ENCODE measurements around the gene SHOC2. TPM values are rescaled to one million over a fixed set of nuclear protein-coding genes. Genes with fewer than 3 reads are reported as not detected.
A peak's percentile ranks its signal among the peaks of the same experiment; 100 is the strongest.

SHOC2 gene
- total and polyA plus RNA-seq, 4 donors, result 41.3 to 123 (median 48.8) TPM

DNA sequence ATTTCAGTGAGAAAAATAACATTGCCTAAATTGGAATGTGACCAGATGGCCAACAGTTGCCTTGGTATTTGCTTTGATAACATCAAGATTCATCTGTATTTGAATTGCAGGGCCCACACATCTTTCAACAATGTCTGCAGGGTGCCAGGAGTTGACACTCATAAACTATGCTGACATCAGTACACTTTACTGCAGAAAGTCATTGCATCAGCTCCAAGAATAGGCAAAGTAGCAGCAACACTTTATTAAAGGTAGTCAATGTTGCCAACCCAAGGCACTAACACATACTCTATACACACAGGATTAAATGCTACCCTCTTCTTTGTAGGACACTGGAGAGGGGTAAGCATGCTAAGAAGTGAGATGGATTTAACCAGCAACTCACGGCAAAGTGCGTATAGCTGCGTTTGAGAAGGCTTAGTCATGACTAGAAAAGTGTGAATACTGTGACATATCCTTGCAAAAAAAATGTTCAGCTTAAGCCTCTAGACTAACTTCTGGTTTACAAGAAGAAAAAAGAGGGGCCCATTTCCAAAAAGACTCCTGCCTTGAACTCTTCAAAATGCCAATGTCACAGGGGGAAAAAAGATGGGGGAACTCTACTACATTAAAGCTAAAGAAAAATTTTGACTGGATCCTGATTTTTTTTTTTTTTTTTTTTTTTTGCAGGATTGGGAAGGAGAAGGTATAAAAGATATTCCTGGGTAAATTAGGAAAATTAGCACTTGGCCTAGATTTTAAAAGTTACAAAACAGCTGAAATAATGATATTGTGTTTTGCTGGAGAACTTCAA lies 2.7 kb upstream of the SHOC2 start:
- Histone ChIP-seq H3K9me3 (ENCODE audit: control insufficient read depth, insufficient read depth, low read length) (no peaks in the 10 kb centered on the region), H3K4me1 (ENCODE audit: control insufficient read depth, insufficient read depth, low read length) (no peaks in the 10 kb centered on the region), H3K27ac (ENCODE audit: low read depth, low read length) (no peak overlapping the region), H3K4me3 (ENCODE audit: low read depth, low read length) (no peak overlapping the region), H3K36me3 (ENCODE audit: control insufficient read depth, insufficient read depth, low read length) (no peaks in the 10 kb centered on the region), H3K27me3 (ENCODE audit: control insufficient read depth, insufficient read depth, low read length) (no peaks in the 10 kb centered on the region)
- no peak for DNase-seq (ENCODE audit: low read depth in 4 of 6, low spot score in 6 of 6)
- no CpG with 5 or more reads among the region's 3 CpGs for WGBS (ENCODE audit: insufficient coverage)

DNA sequence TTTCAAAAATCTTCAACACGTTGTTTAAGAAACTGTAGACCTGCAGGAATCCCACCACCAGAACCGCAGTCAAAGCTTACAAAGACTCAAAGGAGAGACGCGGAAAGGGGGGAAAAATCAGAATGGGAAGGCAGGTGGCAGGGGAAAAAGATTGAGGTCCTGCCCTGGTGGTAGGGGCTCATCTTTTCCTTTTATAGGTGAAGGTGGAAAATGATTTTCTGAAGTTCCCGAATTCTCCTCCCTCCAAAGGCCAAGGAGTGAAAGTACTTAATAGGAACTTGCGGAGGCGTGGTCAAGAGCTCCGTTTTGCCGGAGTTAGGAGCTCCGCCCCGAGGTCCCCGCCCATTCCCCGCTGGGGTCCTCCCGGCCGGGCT lies 1.1 kb upstream of the SHOC2 start:
- DNase-seq (ENCODE audit: low read depth in 4 of 6, low spot score in 6 of 6), result peak in 3 of 6 donors; percentile 62 to 89 (median 67)
- peak overlapping the region; percentile 72 for H3K4me3 ChIP-seq (ENCODE audit: low read depth, low read length)
- no peaks in the 10 kb centered on the region for H3K9me3 ChIP-seq (ENCODE audit: control insufficient read depth, insufficient read depth, low read length)
- no peaks in the 10 kb centered on the region for H3K36me3 ChIP-seq (ENCODE audit: control insufficient read depth, insufficient read depth, low read length)
- WGBS (ENCODE audit: insufficient coverage), result 0% methylated on average over 12 of the region's 15 CpGs
- H3K27me3 ChIP-seq (ENCODE audit: control insufficient read depth, insufficient read depth, low read length), result no peaks in the 10 kb centered on the region
- H3K4me1 ChIP-seq (ENCODE audit: control insufficient read depth, insufficient read depth, low read length), result no peaks in the 10 kb centered on the region
- H3K27ac ChIP-seq (ENCODE audit: low read depth, low read length), result peak overlapping the region; percentile 100

- no peaks in the 10 kb centered on the region for H3K27me3 ChIP-seq (ENCODE audit: control insufficient read depth, insufficient read depth, low read length)
- peak within 1 kb of the TSS; percentile 100 for H3K27ac ChIP-seq (ENCODE audit: low read depth, low read length)
- no peaks in the 10 kb centered on the region for H3K9me3 ChIP-seq (ENCODE audit: control insufficient read depth, insufficient read depth, low read length)
- no peaks in the 10 kb centered on the region for H3K36me3 ChIP-seq (ENCODE audit: control insufficient read depth, insufficient read depth, low read length)
- H3K4me1 ChIP-seq (ENCODE audit: control insufficient read depth, insufficient read depth, low read length), result no peaks in the 10 kb centered on the region
- peak within 1 kb of the TSS; percentile 81 for H3K4me3 ChIP-seq (ENCODE audit: low read depth, low read length)
- peak; percentile 97 to 100 (median 99) for DNase-seq (ENCODE audit: low read depth in 4 of 6, low spot score in 6 of 6)
- under 1% methylated on average over 39 of the region's 40 CpGs for WGBS (ENCODE audit: insufficient coverage)
Measured at GRCh38 chr10:110918643-110919348, 608 bp upstream of the SHOC2 start, which contains the start of gene BBIP1. TSS of gene BBIP1 (minus strand) at chr10:110919180. CDS start at chr10:110918157, 1,023 bp downstream.

DNA sequence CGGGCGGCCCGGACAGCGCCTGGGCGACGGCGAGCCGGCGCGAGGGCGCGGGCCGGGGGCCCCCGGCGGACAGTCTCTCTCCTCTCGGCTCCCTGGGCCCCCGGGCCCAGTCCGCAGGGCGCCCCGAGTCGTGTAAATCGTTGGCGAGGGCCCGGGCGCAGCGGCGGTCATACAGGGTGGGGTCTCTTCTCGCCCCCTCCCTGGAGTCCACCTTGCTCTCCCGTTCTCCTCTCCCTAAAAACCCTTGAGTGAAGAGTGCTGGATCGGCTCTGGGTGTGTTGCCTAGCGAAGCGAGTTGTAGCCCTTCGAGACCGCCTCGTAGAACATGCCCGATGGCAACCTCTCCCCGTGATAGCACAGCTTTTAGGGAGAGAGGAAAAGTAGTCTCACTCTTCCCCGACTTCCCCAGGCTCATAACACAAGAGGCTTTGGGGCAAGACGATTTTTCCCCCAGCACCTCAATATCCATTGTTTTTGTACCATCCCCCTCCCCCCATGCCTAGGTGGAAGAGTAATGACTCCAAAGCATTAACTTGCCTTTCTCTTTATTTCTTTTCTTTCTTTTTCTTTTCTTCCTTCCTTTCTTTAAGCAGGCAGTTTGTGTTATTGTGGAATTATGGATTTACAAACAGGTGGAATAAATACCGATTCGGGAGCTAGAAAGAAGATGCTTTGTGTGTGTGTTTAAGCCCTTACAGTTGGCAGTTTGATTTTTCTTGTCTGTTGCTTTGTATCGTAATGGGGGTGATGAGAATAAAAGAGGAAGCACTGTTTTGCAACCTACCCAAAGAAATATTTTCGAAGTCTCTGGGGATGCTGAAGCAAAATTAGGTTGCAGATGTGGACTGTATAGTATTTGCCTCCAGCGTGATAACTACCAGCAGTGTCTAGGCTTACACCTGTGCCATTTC lies 822 bp downstream of the SHOC2 start:
- peak overlapping the region; percentile 81 for H3K4me3 ChIP-seq (ENCODE audit: low read depth, low read length)
- no peaks in the 10 kb centered on the region for H3K4me1 ChIP-seq (ENCODE audit: control insufficient read depth, insufficient read depth, low read length)
- no peaks in the 10 kb centered on the region for H3K27me3 ChIP-seq (ENCODE audit: control insufficient read depth, insufficient read depth, low read length)
- WGBS (ENCODE audit: insufficient coverage), result under 1% methylated on average over 35 of the region's 44 CpGs
- no peaks in the 10 kb centered on the region for H3K9me3 ChIP-seq (ENCODE audit: control insufficient read depth, insufficient read depth, low read length)
- H3K36me3 ChIP-seq (ENCODE audit: control insufficient read depth, insufficient read depth, low read length), result no peaks in the 10 kb centered on the region
- peak overlapping the region; percentile 94 for H3K27ac ChIP-seq (ENCODE audit: low read depth, low read length)
- peak in 5 of 6 donors; percentile 46 to 76 (median 61) for DNase-seq (ENCODE audit: low read depth in 4 of 6, low spot score in 6 of 6)

GRCh38 chr10:110923856-110924493 lies 4.6 kb downstream of the SHOC2 start:
- no peaks in the 10 kb centered on the region for H3K4me1 ChIP-seq (ENCODE audit: control insufficient read depth, insufficient read depth, low read length)
- H3K4me3 ChIP-seq (ENCODE audit: low read depth, low read length), result no peak overlapping the region
- DNase-seq (ENCODE audit: low read depth in 4 of 6, low spot score in 6 of 6), result no peak
- no peaks in the 10 kb centered on the region for H3K36me3 ChIP-seq (ENCODE audit: control insufficient read depth, insufficient read depth, low read length)
- no peaks in the 10 kb centered on the region for H3K9me3 ChIP-seq (ENCODE audit: control insufficient read depth, insufficient read depth, low read length)
- 50% methylated on average over 1 of the region's 2 CpGs for WGBS (ENCODE audit: insufficient coverage)
- H3K27me3 ChIP-seq (ENCODE audit: control insufficient read depth, insufficient read depth, low read length), result no peaks in the 10 kb centered on the region
- H3K27ac ChIP-seq (ENCODE audit: low read depth, low read length), result no peak overlapping the region

DNA sequence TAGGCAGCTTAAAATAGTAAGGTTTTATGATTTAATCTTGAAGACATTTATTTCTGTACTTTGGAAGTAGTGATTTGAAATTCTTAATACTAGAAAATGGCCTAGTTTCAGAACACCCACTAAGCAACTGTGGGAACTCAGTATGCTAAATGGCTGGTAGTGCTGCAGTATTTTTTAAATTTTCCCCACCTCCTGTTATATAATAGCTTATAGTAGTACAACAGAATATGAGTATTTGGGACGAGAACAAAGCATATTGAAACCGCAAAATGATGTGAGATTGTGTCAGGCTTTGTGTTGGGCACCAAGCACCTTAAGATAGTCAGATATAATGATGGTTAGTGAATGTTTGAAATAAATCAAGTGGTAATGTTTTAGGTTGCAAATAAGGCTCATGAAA lies 8.1 kb downstream of the SHOC2 start:
- Histone ChIP-seq H3K4me3 (ENCODE audit: low read depth, low read length) (no peak overlapping the region), H3K4me1 (ENCODE audit: control insufficient read depth, insufficient read depth, low read length) (no peaks in the 10 kb centered on the region), H3K27ac (ENCODE audit: low read depth, low read length) (no peak overlapping the region), H3K36me3 (ENCODE audit: control insufficient read depth, insufficient read depth, low read length) (no peaks in the 10 kb centered on the region), H3K27me3 (ENCODE audit: control insufficient read depth, insufficient read depth, low read length) (no peaks in the 10 kb centered on the region), H3K9me3 (ENCODE audit: control insufficient read depth, insufficient read depth, low read length) (no peaks in the 10 kb centered on the region)
- 83% methylated on average over 1 of the region's 2 CpGs for WGBS (ENCODE audit: insufficient coverage)
- peak in 1 of 6 donors; percentile 17 for DNase-seq (ENCODE audit: low read depth in 4 of 6, low spot score in 6 of 6)

GRCh38 chr10:110931769-110932381 lies 12.5 kb downstream of the SHOC2 start:
- no peak overlapping the region for H3K27ac ChIP-seq (ENCODE audit: low read depth, low read length)
- H3K27me3 ChIP-seq (ENCODE audit: control insufficient read depth, insufficient read depth, low read length), result no peaks in the 10 kb centered on the region
- H3K4me1 ChIP-seq (ENCODE audit: control insufficient read depth, insufficient read depth, low read length), result no peaks in the 10 kb centered on the region
- no peak for DNase-seq (ENCODE audit: low read depth in 4 of 6, low spot score in 6 of 6)
- H3K4me3 ChIP-seq (ENCODE audit: low read depth, low read length), result no peak overlapping the region
- H3K36me3 ChIP-seq (ENCODE audit: control insufficient read depth, insufficient read depth, low read length), result no peaks in the 10 kb centered on the region
- H3K9me3 ChIP-seq (ENCODE audit: control insufficient read depth, insufficient read depth, low read length), result no peaks in the 10 kb centered on the region
- WGBS (ENCODE audit: insufficient coverage), result 71% methylated on average over 1 of the region's 1 CpG

- Histone ChIP-seq H3K27ac (ENCODE audit: low read depth, low read length) (no peak overlapping the region), H3K36me3 (ENCODE audit: control insufficient read depth, insufficient read depth, low read length) (no peaks in the 10 kb centered on the region), H3K27me3 (ENCODE audit: control insufficient read depth, insufficient read depth, low read length) (no peaks in the 10 kb centered on the region), H3K9me3 (ENCODE audit: control insufficient read depth, insufficient read depth, low read length) (no peaks in the 10 kb centered on the region), H3K4me3 (ENCODE audit: low read depth, low read length) (no peak overlapping the region), H3K4me1 (ENCODE audit: control insufficient read depth, insufficient read depth, low read length) (no peaks in the 10 kb centered on the region)
- WGBS (ENCODE audit: insufficient coverage), result no CpG with 5 or more reads among the region's 1 CpG
- no peak for DNase-seq (ENCODE audit: low read depth in 4 of 6, low spot score in 6 of 6)
Measured at GRCh38 chr10:110932505-110933180, 13.2 kb downstream of the SHOC2 start.

Data from spinal cord (tissue), 10 donors.